ENCODE data around the gene RNU6-9.

- TF ChIP-seq SIN3A (IDR thresholded peaks at IDR 0.05; ENCODE audit: borderline replicate concordance, insufficient read depth, low read length), result no peak
- no peak for TF ChIP-seq POLR2AphosphoS5 (IDR thresholded peaks at IDR 0.05; ENCODE audit: low read depth, low read length)
- TF ChIP-seq TAF1 (IDR thresholded peaks at IDR 0.05; ENCODE audit: borderline replicate concordance, insufficient read depth, low read length), result no peak
- no peak for TF ChIP-seq REST (IDR thresholded peaks at IDR 0.05; ENCODE audit: insufficient read depth in 1 of 2, low read depth in 2 of 2, low read length in 2 of 2)
Observed at GRCh38 chr19:897442-898039, 4.3 kb downstream of the RNU6-9 start.
